Midbrain (tissue), 1 donor: ENCODE measurements around the gene CATSPERD.

Experiments used
- DNase-seq: peaks from one replicate; lab custom pipeline; 2025; lab: John Stamatoyannopoulos, UW

Gene CATSPERD

GRCh38 chr19:5784581-5785147 is 64.2 kb downstream of the CATSPERD start, which contains the start of gene PRR22:
PRR22 (minus strand) TSS chr19:5784746; CDS start chr19:5784660, 86 bp downstream.
- no peak for DNase-seq

GRCh38 chr19:5785423-5785822 is 65.0 kb downstream of the CATSPERD start:
- DNase-seq: no peak

GRCh38 chr19:5786593-5787408 is 66.4 kb downstream of the CATSPERD start:
- DNase-seq: no peak

GRCh38 chr19:5787409-5788182 is 67.2 kb downstream of the CATSPERD start:
- DNase-seq: no peak

GRCh38 chr19:5788422-5788821 is 68.0 kb downstream of the CATSPERD start:
- no peak for DNase-seq

GRCh38 chr19:5789351-5789761 is 68.9 kb downstream of the CATSPERD start:
- DNase-seq: no peak

GRCh38 chr19:5789886-5790558 is 69.6 kb downstream of the CATSPERD start:
- no peak for DNase-seq

GRCh38 chr19:5790559-5791520 is 70.4 kb downstream of the CATSPERD start, which contains the start of gene DUS3L:
DUS3L (minus strand) TSS chr19:5791163; CDS start chr19:5791141, 22 bp downstream.
- DNase-seq: peak; percentile 97

- no peak for DNase-seq
Measured at GRCh38 chr19:5792224-5792623, 71.8 kb downstream of the CATSPERD start.

- DNase-seq: no peak
Measured at GRCh38 chr19:5793188-5793587, 72.8 kb downstream of the CATSPERD start.

GRCh38 chr19:5795382-5795919 is 75.0 kb downstream of the CATSPERD start:
- no peak for DNase-seq

- DNase-seq: no peak
Measured at GRCh38 chr19:5798244-5798643, 77.8 kb downstream of the CATSPERD start.

- DNase-seq: no peak
Measured at GRCh38 chr19:5799247-5800241, 79.1 kb downstream of the CATSPERD start.

GRCh38 chr19:5800361-5801270 is 80.2 kb downstream of the CATSPERD start:
- DNase-seq: no peak

GRCh38 chr19:5801796-5802619 is 81.6 kb downstream of the CATSPERD start:
- DNase-seq: no peak

GRCh38 chr19:5803441-5803751 is 83.0 kb downstream of the CATSPERD start:
- no peak for DNase-seq

GRCh38 chr19:5803752-5804515 is 83.5 kb downstream of the CATSPERD start:
- peak; percentile 40 for DNase-seq
